PC-9 (cell line): ENCODE results near the gene FBP1.

Experiments
- EZH2 ChIP-seq: fragments of 200-600 bp; sonication (generic); IDR thresholded peaks from 2 replicates; pipeline ENCODE4 v1.8.0; 2017; ENCODE audit warnings: antibody characterized with exemption, low read depth
- TF ChIP-seq, protein P1 (sequence below): fragments of 200-600 bp; sonication (generic); conservative IDR thresholded peaks from 2 replicates; pipeline ENCODE4 v1.6.1; 2017; ENCODE audit warnings: mixed run types, antibody characterized with exemption, mild to moderate bottlenecking, moderate library complexity

GRCh38 chr9:94554078-94554438 lies 85.3 kb downstream of the FBP1 start:
- TF ChIP-seq, protein P1, sequence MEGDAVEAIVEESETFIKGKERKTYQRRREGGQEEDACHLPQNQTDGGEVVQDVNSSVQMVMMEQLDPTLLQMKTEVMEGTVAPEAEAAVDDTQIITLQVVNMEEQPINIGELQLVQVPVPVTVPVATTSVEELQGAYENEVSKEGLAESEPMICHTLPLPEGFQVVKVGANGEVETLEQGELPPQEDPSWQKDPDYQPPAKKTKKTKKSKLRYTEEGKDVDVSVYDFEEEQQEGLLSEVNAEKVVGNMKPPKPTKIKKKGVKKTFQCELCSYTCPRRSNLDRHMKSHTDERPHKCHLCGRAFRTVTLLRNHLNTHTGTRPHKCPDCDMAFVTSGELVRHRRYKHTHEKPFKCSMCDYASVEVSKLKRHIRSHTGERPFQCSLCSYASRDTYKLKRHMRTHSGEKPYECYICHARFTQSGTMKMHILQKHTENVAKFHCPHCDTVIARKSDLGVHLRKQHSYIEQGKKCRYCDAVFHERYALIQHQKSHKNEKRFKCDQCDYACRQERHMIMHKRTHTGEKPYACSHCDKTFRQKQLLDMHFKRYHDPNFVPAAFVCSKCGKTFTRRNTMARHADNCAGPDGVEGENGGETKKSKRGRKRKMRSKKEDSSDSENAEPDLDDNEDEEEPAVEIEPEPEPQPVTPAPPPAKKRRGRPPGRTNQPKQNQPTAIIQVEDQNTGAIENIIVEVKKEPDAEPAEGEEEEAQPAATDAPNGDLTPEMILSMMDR, result no peak
- no peak for TF ChIP-seq EZH2
